ENCODE data around the gene PCDHGA7. TPM values are rescaled to one million over a fixed set of nuclear protein-coding genes. Genes with fewer than 3 reads are reported as not detected.

The PCDHGA7 gene
- total and polyA plus RNA-seq, 2 donors (not counting 3 experiments of a cell fraction or from before 2014, with no cell fraction given) = 0.84 to 1.8 TPM

- Histone ChIP-seq H3K27ac (ENCODE audit: insufficient read depth, low read depth, low read length) (no peak overlapping the region), H3K4me1 (ENCODE audit: control insufficient read depth, extremely low read depth, insufficient read depth, low read length) (peaks cover 15% of the 10 kb centered on the region), H3K36me3 (ENCODE audit: control insufficient read depth in 2 of 2, extremely low read depth in 1 of 2, insufficient read depth in 2 of 2, low read length in 2 of 2) (no peaks in the 10 kb centered on the region), H2AFZ (ENCODE audit: low read depth, low read length) (no peak overlapping the region), H3K9me3 (replicated peaks; ENCODE audit: control insufficient read depth, insufficient read depth, low read length) (peaks cover 8% of the 10 kb centered on the region), H3K27me3 (ENCODE audit: control insufficient read depth in 2 of 2, insufficient read depth in 2 of 2, low read length in 2 of 2) (peaks cover 47 to 85% of the 10 kb centered on the region in 2 experiments), H3K9me1 (replicated peaks; ENCODE audit: control insufficient read depth, extremely low read depth, insufficient read depth, low read length) (no peaks in the 10 kb centered on the region), H3K4me3 (replicated peaks in 1 of 3; ENCODE audit: insufficient read depth in 1 of 3, low read depth in 1 of 3, low read length in 3 of 3) (no peak overlapping the region), H3K4me2 (ENCODE audit: insufficient read depth, low read length) (no peak overlapping the region), H3K9ac (replicated peaks; ENCODE audit: extremely low read depth, insufficient read depth, low read length) (no peak overlapping the region), H4K20me1 (replicated peaks; ENCODE audit: control insufficient read depth, extremely low read depth, insufficient read depth, low read length) (no peaks in the 10 kb centered on the region), H3K79me2 (ENCODE audit: control insufficient read depth, insufficient read depth, low read length) (no peaks in the 10 kb centered on the region)
- dilution Hi-C loops (cut with MboI; ENCODE audit: extremely low pct_ligation_motif_present, low sequenced_read_pairs) = no loop called here
- TF ChIP-seq POLR2A (IDR thresholded peaks at IDR 0.05; ENCODE audit: low read depth, low read length) (no peak), GATA2 (IDR thresholded peaks at IDR 0.05; ENCODE audit: insufficient read depth, insufficient read length, low read depth, low read length) (no peak), FOS (IDR thresholded peaks at IDR 0.05; ENCODE audit: borderline replicate concordance, insufficient read depth, low read length) (no peak), MAX (IDR thresholded peaks at IDR 0.05; ENCODE audit: insufficient read depth, insufficient read length) (no peak), EZH2 (IDR thresholded peaks at IDR 0.05; ENCODE audit: borderline replicate concordance, low read depth, low read length, severe bottlenecking) (peak; percentile 93)
- ChIA-PET POLR2A (interaction anchor here (1.0 kb wide), 1 partner anchor 143 kb away, joined by 3 read pairs; no protein-coding TSS in a partner anchor), CTCF (interaction anchor here (1.1 to 11.3 kb wide), 8 partner anchors 11 to 149 kb away, joined by 3 to 335 read pairs (median 22); partner anchors contain the start of genes PCDHGA12 and PCDHGB6)
- intact Hi-C loops (cut with micrococcal nuclease) = no loop called here
- DNase-seq (ENCODE audit: low read depth, low spot score) = no peak
- FAIRE-seq = no peak
- no TSS peak for BruUV-seq (replicated peaks)
Observed at GRCh38 chr5:141419074-141419880, 36.7 kb downstream of the PCDHGA7 start.
